Body of pancreas (tissue), 4 donors: ENCODE results near the gene IFI27L2.

Experiments
- POLR2A ChIP-seq, 3 donors: fragments of 450-650 bp; IDR thresholded peaks; one replicate each; pipeline ENCODE4 v1.6.1; 2016; ENCODE audit warnings: antibody characterized with exemption in 3 of 3, mild to moderate bottlenecking in 2 of 3
- TF ChIP-seq, protein P1 (sequence below), 7 experiments: fragments of 450-650 bp in 4 of 7; fragments of 200-600 bp in 3 of 7; sonication (generic) in 3 of 7; IDR thresholded peaks; one replicate each; pipeline ENCODE4 v1.5.1; 2016 to 2019; ENCODE audit warnings: antibody characterized with exemption in 7 of 7

DNA sequence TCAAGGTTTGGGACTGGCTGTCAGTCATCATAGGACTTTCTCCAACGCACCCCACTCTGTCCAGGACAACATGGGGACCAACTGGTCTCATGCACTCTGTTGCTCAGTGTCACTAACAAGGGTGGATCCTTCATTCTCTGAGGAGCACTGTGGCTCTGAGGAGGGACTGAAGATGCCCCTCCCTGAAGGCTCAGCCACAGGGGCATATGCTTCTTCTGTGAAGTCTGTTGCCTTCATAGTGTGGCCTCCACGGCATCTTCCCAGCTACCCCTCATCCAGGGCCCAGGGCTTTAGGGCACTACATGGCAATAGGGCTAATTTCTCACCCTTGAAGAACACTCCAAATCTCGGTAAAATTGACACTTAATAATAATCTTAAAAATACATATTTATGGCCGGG lies 14.3 kb upstream of the IFI27L2 start:
- no peak for TF ChIP-seq POLR2A (IDR thresholded peaks at IDR 0.05)
- TF ChIP-seq, protein P1, sequence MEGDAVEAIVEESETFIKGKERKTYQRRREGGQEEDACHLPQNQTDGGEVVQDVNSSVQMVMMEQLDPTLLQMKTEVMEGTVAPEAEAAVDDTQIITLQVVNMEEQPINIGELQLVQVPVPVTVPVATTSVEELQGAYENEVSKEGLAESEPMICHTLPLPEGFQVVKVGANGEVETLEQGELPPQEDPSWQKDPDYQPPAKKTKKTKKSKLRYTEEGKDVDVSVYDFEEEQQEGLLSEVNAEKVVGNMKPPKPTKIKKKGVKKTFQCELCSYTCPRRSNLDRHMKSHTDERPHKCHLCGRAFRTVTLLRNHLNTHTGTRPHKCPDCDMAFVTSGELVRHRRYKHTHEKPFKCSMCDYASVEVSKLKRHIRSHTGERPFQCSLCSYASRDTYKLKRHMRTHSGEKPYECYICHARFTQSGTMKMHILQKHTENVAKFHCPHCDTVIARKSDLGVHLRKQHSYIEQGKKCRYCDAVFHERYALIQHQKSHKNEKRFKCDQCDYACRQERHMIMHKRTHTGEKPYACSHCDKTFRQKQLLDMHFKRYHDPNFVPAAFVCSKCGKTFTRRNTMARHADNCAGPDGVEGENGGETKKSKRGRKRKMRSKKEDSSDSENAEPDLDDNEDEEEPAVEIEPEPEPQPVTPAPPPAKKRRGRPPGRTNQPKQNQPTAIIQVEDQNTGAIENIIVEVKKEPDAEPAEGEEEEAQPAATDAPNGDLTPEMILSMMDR (IDR thresholded peaks at IDR 0.05): no peak
